Measurements from ENCODE around the gene SLC2A6. TPM values are rescaled to one million over a fixed set of nuclear protein-coding genes. Genes with fewer than 3 reads are reported as not detected.

SLC2A6 gene
- total and polyA plus RNA-seq, 2 donors (not counting 1 experiment from before 2014, with no cell fraction given), result 7.6 to 9.1 TPM

GRCh38 chr9:133426011-133426410 lies 52.9 kb downstream of the SLC2A6 start:
- Histone ChIP-seq H4K20me1 (ENCODE audit: control insufficient read depth, extremely low read depth, insufficient read depth, low read length) (no peaks in the 10 kb centered on the region), H3K36me3 (ENCODE audit: control insufficient read depth, insufficient read depth, low read length) (no peaks in the 10 kb centered on the region), H3K79me2 (ENCODE audit: control insufficient read depth, insufficient read depth, low read length) (no peaks in the 10 kb centered on the region), H3K27ac (ENCODE audit: insufficient read depth, low read length) (no peak overlapping the region), H3K4me1 (ENCODE audit: control insufficient read depth, extremely low read depth, insufficient read depth, low read length) (no peaks in the 10 kb centered on the region), H2AFZ (ENCODE audit: low read length) (no peak overlapping the region), H3K9me3 (ENCODE audit: control insufficient read depth, insufficient read depth, low read depth, low read length) (no peaks in the 10 kb centered on the region), H3K4me3 (replicated peaks in 1 of 4; ENCODE audit: control extremely low read depth in 1 of 4, insufficient read depth in 1 of 4, low read depth in 3 of 4, low read length in 4 of 4) (no peak overlapping the region), H3K27me3 (ENCODE audit: control insufficient read depth, insufficient read depth, low read length) (peaks cover 5% of the 10 kb centered on the region), H3K4me2 (ENCODE audit: extremely low read depth, insufficient read depth, low read length) (no peak overlapping the region), H3K9ac (ENCODE audit: insufficient read depth, low read length) (no peak overlapping the region)
- DNase-seq (ENCODE audit: low read depth in 2 of 2), result no peak
- TF ChIP-seq CTCF (conservative IDR thresholded peaks at IDR 0.05 in 1 of 2, IDR thresholded peaks at IDR 0.05 in 1 of 2; ENCODE audit: low read depth in 1 of 2, low read length in 2 of 2) (no peak), EZH2 (IDR thresholded peaks at IDR 0.05; ENCODE audit: low read length, missing control alignments) (no peak)

- H3K4me3 ChIP-seq (replicated peaks in 1 of 4; ENCODE audit: control extremely low read depth in 1 of 4, insufficient read depth in 1 of 4, low read depth in 3 of 4, low read length in 4 of 4), result no peak overlapping the region
- H3K79me2 ChIP-seq (ENCODE audit: control insufficient read depth, insufficient read depth, low read length), result no peaks in the 10 kb centered on the region
- peaks cover 5% of the 10 kb centered on the region for H3K27me3 ChIP-seq (ENCODE audit: control insufficient read depth, insufficient read depth, low read length)
- no peak for DNase-seq (ENCODE audit: low read depth in 2 of 2)
- no peaks in the 10 kb centered on the region for H3K36me3 ChIP-seq (ENCODE audit: control insufficient read depth, insufficient read depth, low read length)
- no peaks in the 10 kb centered on the region for H3K9me3 ChIP-seq (ENCODE audit: control insufficient read depth, insufficient read depth, low read depth, low read length)
- TF ChIP-seq CTCF (conservative IDR thresholded peaks at IDR 0.05 in 1 of 2, IDR thresholded peaks at IDR 0.05 in 1 of 2; ENCODE audit: low read depth in 1 of 2, low read length in 2 of 2), result no peak
- TF ChIP-seq EZH2 (IDR thresholded peaks at IDR 0.05; ENCODE audit: low read length, missing control alignments), result no peak
- no peak overlapping the region for H2AFZ ChIP-seq (ENCODE audit: low read length)
- H3K4me1 ChIP-seq (ENCODE audit: control insufficient read depth, extremely low read depth, insufficient read depth, low read length), result no peaks in the 10 kb centered on the region
- no peak overlapping the region for H3K9ac ChIP-seq (ENCODE audit: insufficient read depth, low read length)
- H3K27ac ChIP-seq (ENCODE audit: insufficient read depth, low read length), result no peak overlapping the region
- no peak overlapping the region for H3K4me2 ChIP-seq (ENCODE audit: extremely low read depth, insufficient read depth, low read length)
- H4K20me1 ChIP-seq (ENCODE audit: control insufficient read depth, extremely low read depth, insufficient read depth, low read length), result no peaks in the 10 kb centered on the region
Observed at GRCh38 chr9:133425049-133425632, 53.8 kb downstream of the SLC2A6 start.

- Histone ChIP-seq H3K9ac (ENCODE audit: insufficient read depth, low read length) (no peak overlapping the region), H3K9me3 (ENCODE audit: control insufficient read depth, insufficient read depth, low read depth, low read length) (no peaks in the 10 kb centered on the region), H4K20me1 (ENCODE audit: control insufficient read depth, extremely low read depth, insufficient read depth, low read length) (no peaks in the 10 kb centered on the region), H3K4me1 (ENCODE audit: control insufficient read depth, extremely low read depth, insufficient read depth, low read length) (no peaks in the 10 kb centered on the region), H3K27ac (ENCODE audit: insufficient read depth, low read length) (no peak overlapping the region), H3K4me3 (replicated peaks in 1 of 4; ENCODE audit: control extremely low read depth in 1 of 4, insufficient read depth in 1 of 4, low read depth in 3 of 4, low read length in 4 of 4) (no peak overlapping the region), H3K79me2 (ENCODE audit: control insufficient read depth, insufficient read depth, low read length) (no peaks in the 10 kb centered on the region), H2AFZ (ENCODE audit: low read length) (no peak overlapping the region), H3K4me2 (ENCODE audit: extremely low read depth, insufficient read depth, low read length) (no peak overlapping the region), H3K27me3 (ENCODE audit: control insufficient read depth, insufficient read depth, low read length) (peaks cover 5% of the 10 kb centered on the region), H3K36me3 (ENCODE audit: control insufficient read depth, insufficient read depth, low read length) (no peaks in the 10 kb centered on the region)
- TF ChIP-seq CTCF (conservative IDR thresholded peaks at IDR 0.05 in 1 of 2, IDR thresholded peaks at IDR 0.05 in 1 of 2; ENCODE audit: low read depth in 1 of 2, low read length in 2 of 2) (no peak), EZH2 (IDR thresholded peaks at IDR 0.05; ENCODE audit: low read length, missing control alignments) (no peak)
- DNase-seq (ENCODE audit: low read depth in 2 of 2), result no peak
Observed at GRCh38 chr9:133424187-133424586, 54.7 kb downstream of the SLC2A6 start.
